MM.1S (cell line): ENCODE data around the gene TMX2.

Experiments
- DNase-seq: peaks from one replicate; pipeline ENCODE4 v3.0.0-alpha.2; 2015
- H2AFZ ChIP-seq: fragments of 300-600 bp; sonication (generic); 2 replicates; pipeline ENCODE4 v1.6.0; 2016; ENCODE audit warnings: antibody characterized with exemption, low read length
- H3F3A ChIP-seq: fragments of 300-600 bp; sonication (generic); 2 replicates; pipeline ENCODE4 v1.6.1; 2016; ENCODE audit warnings: mild to moderate bottlenecking, antibody characterized with exemption, low read length, moderate library complexity, mixed read lengths; ENCODE audit not compliant: insufficient read depth
- H3K27ac ChIP-seq: fragments of 300-600 bp; sonication (generic); 2 replicates; pipeline ENCODE4 v1.5.1; 2016; ENCODE audit warnings: mild to moderate bottlenecking, low read length
- H3K27me3 ChIP-seq: fragments of 300-600 bp; sonication (generic); replicated peaks from 2 replicates; pipeline ENCODE4 v1.6.0; 2016; ENCODE audit warnings: low read length; ENCODE audit not compliant: insufficient read depth
- H3K36me3 ChIP-seq: fragments of 300-600 bp; sonication (generic); replicated peaks from 2 replicates; pipeline ENCODE4 v1.6.1; 2016; ENCODE audit warnings: mild to moderate bottlenecking, low read length, mixed read lengths; ENCODE audit not compliant: insufficient read depth
- H3K4me1 ChIP-seq: fragments of 300-600 bp; sonication (generic); 2 replicates; pipeline ENCODE4 v1.6.1; 2016; ENCODE audit warnings: low read length, mixed read lengths
- H3K4me2 ChIP-seq: fragments of 300-600 bp; sonication (generic); 2 replicates; pipeline ENCODE4 v1.6.0; 2016; ENCODE audit warnings: low read depth, low read length
- H3K4me3 ChIP-seq: fragments of 300-600 bp; sonication (generic); 2 replicates; pipeline ENCODE4 v1.5.1; 2016; ENCODE audit warnings: low read length, mixed read lengths
- H3K79me2 ChIP-seq: fragments of 300-600 bp; sonication (generic); 2 replicates; pipeline ENCODE4 v1.6.1; 2016; ENCODE audit warnings: mixed run types, low read length, mixed read lengths
- H3K9ac ChIP-seq: fragments of 300-600 bp; sonication (generic); 2 replicates; pipeline ENCODE4 v1.6.1; 2016; ENCODE audit warnings: low read length, mixed read lengths
- H3K9me2 ChIP-seq: fragments of 300-600 bp; sonication (generic); replicated peaks from 2 replicates; pipeline ENCODE4 v1.6.1; 2016; ENCODE audit warnings: mild to moderate bottlenecking, low read length, mixed read lengths; ENCODE audit not compliant: insufficient read depth
- H3K9me3 ChIP-seq: fragments of 300-600 bp; sonication (generic); replicated peaks from 2 replicates; pipeline ENCODE4 v1.6.1; 2016; ENCODE audit warnings: mild to moderate bottlenecking, low read length, mixed read lengths; ENCODE audit not compliant: insufficient read depth
- H4K20me1 ChIP-seq: fragments of 300-600 bp; sonication (generic); 2 replicates; pipeline ENCODE4 v1.6.1; 2016; ENCODE audit warnings: mild to moderate bottlenecking, low read length, moderate library complexity, mixed read lengths; ENCODE audit not compliant: insufficient read depth
- EZH2 ChIP-seq: fragments of 300-600 bp; sonication (generic); optimal IDR thresholded peaks from 2 replicates; pipeline ENCODE3; 2017; ENCODE audit warnings: low read depth, mild to moderate bottlenecking, antibody characterized with exemption, low read length, mixed read lengths
- EZH2phosphoT487 ChIP-seq: fragments of 300-600 bp; sonication (generic); IDR thresholded peaks from 2 replicates; pipeline ENCODE4 v1.6.1; 2018; ENCODE audit warnings: antibody characterized with exemption, low read length
- TF ChIP-seq, protein P1 (sequence below): fragments of 300-600 bp; sonication (generic); IDR thresholded peaks from 2 replicates; pipeline ENCODE4 v1.5.1; 2016; ENCODE audit warnings: antibody characterized with exemption, low read length, mixed read lengths

TMX2 gene

GRCh38 chr11:57729479-57729878 lies 17.1 kb downstream of the TMX2 start:
- Histone ChIP-seq H3K4me2 (no peak overlapping the region), H3K36me3 (no peaks in the 10 kb centered on the region)

DNA sequence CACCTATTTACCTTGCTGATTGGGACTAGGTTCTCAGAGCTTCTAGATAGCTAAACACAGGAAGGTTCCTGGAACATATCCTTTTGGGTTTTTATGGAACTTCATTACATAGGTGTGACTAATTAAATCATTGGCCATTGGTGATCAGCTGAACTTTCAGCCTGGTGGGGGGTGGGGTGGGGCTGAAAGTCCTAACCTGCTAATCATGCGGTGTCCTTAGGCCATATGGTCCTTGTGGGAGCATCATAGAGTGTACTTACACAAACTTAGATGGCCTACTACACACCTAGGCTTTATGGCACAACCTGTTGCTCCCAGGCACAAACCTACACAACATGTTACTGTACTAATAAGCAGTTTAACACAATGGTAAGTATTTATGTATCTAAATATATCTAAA lies 20.3 kb downstream of the TMX2 start:
- Histone ChIP-seq H3K4me2 (no peak overlapping the region), H4K20me1 (no peaks in the 10 kb centered on the region), H3K79me2 (peaks cover 88% of the 10 kb centered on the region), H3K36me3 (no peaks in the 10 kb centered on the region), H3K9me3 (no peaks in the 10 kb centered on the region), H2AFZ (no peak overlapping the region), H3K27ac (no peak overlapping the region), H3K4me3 (no peak overlapping the region), H3K9me2 (no peaks in the 10 kb centered on the region), H3K9ac (no peak overlapping the region), H3K27me3 (no peaks in the 10 kb centered on the region), H3F3A (0 out of 2 replicates have a peak, but pooled peaks cover 5% of the 10 kb centered on the region), H3K4me1 (peaks cover 12% of the 10 kb centered on the region)
- TF ChIP-seq EZH2 (no peak), EZH2phosphoT487 (no peak)
- TF ChIP-seq, protein P1, sequence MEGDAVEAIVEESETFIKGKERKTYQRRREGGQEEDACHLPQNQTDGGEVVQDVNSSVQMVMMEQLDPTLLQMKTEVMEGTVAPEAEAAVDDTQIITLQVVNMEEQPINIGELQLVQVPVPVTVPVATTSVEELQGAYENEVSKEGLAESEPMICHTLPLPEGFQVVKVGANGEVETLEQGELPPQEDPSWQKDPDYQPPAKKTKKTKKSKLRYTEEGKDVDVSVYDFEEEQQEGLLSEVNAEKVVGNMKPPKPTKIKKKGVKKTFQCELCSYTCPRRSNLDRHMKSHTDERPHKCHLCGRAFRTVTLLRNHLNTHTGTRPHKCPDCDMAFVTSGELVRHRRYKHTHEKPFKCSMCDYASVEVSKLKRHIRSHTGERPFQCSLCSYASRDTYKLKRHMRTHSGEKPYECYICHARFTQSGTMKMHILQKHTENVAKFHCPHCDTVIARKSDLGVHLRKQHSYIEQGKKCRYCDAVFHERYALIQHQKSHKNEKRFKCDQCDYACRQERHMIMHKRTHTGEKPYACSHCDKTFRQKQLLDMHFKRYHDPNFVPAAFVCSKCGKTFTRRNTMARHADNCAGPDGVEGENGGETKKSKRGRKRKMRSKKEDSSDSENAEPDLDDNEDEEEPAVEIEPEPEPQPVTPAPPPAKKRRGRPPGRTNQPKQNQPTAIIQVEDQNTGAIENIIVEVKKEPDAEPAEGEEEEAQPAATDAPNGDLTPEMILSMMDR, result no peak
- no peak for DNase-seq

More at GRCh38 chr11:57729479-57729878, 17.1 kb downstream of the TMX2 start:
- no peaks in the 10 kb centered on the region for H4K20me1 ChIP-seq
- H3K27me3 ChIP-seq, result no peaks in the 10 kb centered on the region
- no peak overlapping the region for H3K4me3 ChIP-seq
- H3K79me2 ChIP-seq, result peaks cover 89% of the 10 kb centered on the region
- TF ChIP-seq, protein P1, result no peak
- no peak for TF ChIP-seq EZH2
- no peak for TF ChIP-seq EZH2phosphoT487
- no peaks in the 10 kb centered on the region for H3K9me2 ChIP-seq
- no peak overlapping the region for H3K27ac ChIP-seq
- no peaks in the 10 kb centered on the region for H3K9me3 ChIP-seq
- H3K9ac ChIP-seq, result no peak overlapping the region
- no peaks in the 10 kb centered on the region for H3K4me1 ChIP-seq
- H3F3A ChIP-seq, result no peaks in the 10 kb centered on the region
- DNase-seq, result no peak
- H2AFZ ChIP-seq, result no peak overlapping the region

DNA sequence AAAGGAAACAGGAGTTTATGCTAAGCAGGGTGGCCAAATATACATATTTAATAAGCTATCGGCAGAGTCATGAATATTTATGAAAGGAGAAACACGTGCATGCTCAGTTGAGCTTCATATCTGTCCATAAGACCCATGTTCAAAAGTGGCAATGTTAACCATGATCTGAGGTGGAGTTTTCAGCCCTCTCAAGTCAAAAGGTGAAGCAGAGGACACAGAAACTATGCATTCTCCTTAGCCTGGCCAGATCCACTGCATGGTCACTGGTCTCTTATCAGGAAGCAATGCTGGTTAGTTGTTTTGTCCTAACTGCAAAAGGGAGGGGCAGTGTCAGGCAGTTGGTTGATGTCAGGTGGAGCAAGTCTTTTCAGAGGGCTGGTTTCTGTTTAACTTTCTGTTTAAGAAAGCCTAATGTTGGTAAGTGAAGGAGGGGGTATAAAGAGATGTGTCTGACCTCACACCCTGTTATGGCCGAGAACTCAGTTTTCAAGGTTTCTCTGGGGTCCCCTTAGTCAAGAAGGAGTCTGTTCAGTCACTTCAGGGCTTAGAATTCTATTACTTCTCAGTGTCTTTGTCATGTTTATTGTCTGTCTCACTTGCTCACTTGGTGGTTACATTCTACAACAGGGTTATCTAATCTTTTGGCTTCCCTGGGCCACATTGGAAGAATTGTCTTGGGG lies 23.4 kb downstream of the TMX2 start:
- peak; percentile 64 for DNase-seq
- H3K27me3 ChIP-seq, result no peaks in the 10 kb centered on the region
- H2AFZ ChIP-seq, result 0 out of 2 replicates have a peak overlapping the region, but pooled peaks have one; percentile 16
- H3K9me3 ChIP-seq, result no peaks in the 10 kb centered on the region
- TF ChIP-seq EZH2 (no peak), EZH2phosphoT487 (no peak)
- TF ChIP-seq, protein P1, result no peak
- peaks cover 8% of the 10 kb centered on the region for H3F3A ChIP-seq
- no peaks in the 10 kb centered on the region for H3K9me2 ChIP-seq
- peak overlapping the region; percentile 70; the same call in 1 of the 2 replicates for H3K27ac ChIP-seq
- peak overlapping the region; percentile 15; the same call in 1 of the 2 replicates for H3K4me3 ChIP-seq
- peaks cover 71% of the 10 kb centered on the region for H3K79me2 ChIP-seq
- no peaks in the 10 kb centered on the region for H4K20me1 ChIP-seq
- H3K36me3 ChIP-seq, result no peaks in the 10 kb centered on the region; the same call in 1 of the 2 replicates
- H3K9ac ChIP-seq, result peak overlapping the region; percentile 26; the same call in 1 of the 2 replicates
- peaks cover 12% of the 10 kb centered on the region for H3K4me1 ChIP-seq
- H3K4me2 ChIP-seq, result peak overlapping the region; percentile 61
